ENCODE results near the gene GRIN3A.
"Not testable (repeated sequence)": the region's sequence is repeated elsewhere in the genome, so short reads cannot be mapped to it uniquely, and the experiment has no call there.

GRIN3A gene

DNA sequence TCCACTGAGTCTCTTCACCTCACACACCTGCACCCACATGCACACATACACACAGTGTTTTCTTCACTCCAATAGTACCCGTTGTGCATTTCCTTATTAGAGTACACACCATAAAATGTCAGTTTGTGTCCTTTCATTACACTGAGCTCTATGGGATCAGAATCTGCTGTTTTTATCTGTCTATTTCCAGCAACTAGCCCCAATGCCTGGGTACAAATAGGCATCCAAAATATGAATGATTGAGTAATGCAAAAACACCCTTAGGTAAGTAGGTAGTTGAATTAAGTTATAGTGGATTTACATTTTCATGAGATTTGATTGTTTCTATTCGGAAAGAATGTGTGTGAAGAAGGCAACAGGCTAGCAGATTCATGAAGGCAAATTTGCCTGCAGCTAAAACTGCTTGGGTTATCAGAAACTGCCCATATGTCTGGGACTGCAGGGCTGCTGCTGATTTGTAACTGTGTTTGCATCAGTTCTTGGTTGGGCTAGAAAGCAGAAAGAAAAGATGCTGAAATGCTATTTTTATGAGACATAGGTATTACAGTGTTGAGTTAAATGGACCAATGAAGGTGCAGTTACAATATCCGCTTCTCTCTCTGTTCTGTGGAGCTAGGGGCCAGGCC lies 170.6 kb downstream of the GRIN3A start:
- TF ChIP-seq POLR2A (IDR thresholded peaks at IDR 0.05; ENCODE audit: low read depth, low read length) = no peak

DNA sequence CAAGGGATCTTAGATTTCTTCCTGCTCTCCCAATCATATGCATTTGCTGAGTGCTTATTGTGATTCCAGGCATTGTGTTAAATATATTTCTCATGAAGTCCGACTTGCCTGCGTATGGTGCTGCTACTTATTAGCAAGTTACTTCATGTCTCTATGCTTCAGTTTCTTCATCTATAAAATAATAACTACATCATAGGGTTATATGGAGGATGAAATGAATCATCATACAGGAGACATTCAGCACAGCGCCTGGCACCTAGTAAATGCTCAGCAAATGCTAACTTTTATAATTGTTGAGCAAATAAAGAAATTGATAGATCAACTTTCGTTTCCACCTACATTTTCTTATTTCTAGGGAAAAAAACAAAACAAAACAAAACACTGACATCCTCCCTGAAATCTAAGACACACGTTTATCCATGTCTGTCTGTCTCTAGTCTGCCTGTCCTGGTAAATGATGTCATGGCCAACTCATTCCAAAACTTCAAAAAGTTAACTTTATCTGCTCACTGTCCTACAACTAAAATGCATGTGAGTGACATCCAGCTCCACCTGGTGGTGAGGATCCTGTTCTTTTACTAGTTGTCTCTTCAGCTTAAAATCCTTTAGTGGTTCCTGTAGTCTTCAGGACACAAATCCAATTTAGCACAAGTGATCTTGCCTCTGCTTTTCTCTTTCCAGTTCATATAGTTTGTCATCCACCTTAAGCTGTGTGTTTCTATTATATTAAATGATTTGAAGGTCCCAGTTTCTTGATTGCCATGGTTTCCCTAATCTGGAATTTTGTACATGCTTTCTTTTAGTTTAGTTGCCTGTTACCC lies 171.3 kb downstream of the GRIN3A start:
- FAIRE-seq (peak; percentile 83), DNase-seq (ENCODE audit: insufficient read length, low spot score) (peak; percentile 27)
- TF ChIP-seq POLR2A (IDR thresholded peaks at IDR 0.05; ENCODE audit: low read depth, low read length) = no peak

More for the DNA sequence above, 170.6 kb downstream of the GRIN3A start:
- FAIRE-seq (peak; percentile 33), DNase-seq (ENCODE audit: insufficient read length, low spot score) (no peak)

DNA sequence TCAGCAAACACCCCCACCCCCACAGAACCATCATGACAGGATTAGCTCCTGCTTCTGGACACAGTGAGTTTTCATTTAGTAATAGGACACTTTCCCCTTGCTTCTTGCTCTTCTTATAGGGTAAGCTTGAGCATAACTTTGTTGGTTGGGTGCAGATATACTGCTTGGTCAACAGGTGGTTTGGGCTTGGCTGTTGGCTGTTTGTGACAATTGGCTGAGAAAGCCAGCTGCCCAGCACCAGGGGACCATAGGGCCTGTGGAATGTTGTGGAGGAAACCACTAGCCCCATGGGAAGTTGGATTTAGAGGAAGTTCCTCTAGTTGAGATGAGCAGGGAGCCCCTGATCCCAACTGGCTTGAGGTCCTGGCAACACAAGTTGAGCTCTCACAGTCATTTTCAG lies 174.2 kb downstream of the GRIN3A start:
- DNase-seq (ENCODE audit: insufficient read length, low spot score) = no peak
- no peak for FAIRE-seq
- no peak for TF ChIP-seq POLR2A (IDR thresholded peaks at IDR 0.05; ENCODE audit: low read depth, low read length)

DNA sequence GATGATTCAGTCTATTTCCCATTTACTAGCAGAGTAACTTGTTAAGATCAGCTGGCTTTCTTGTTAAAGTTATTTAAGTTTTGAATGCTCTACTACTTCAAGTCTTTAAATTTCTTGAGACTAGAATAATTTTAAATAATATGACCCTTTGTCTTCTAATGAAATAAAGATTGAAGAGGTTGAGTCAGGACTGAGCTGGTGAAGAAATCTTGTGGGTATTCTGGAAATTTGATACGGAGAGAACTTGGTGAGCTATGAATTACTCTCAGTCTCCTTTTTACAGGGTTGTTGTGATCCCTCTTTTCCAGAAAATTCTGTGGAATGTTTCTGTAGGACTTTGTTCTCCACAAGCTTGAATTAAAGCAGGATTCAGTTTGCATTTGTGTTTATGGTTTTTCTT lies 175.5 kb downstream of the GRIN3A start:
- no peak for FAIRE-seq
- no peak for TF ChIP-seq POLR2A (IDR thresholded peaks at IDR 0.05; ENCODE audit: low read depth, low read length)

DNA sequence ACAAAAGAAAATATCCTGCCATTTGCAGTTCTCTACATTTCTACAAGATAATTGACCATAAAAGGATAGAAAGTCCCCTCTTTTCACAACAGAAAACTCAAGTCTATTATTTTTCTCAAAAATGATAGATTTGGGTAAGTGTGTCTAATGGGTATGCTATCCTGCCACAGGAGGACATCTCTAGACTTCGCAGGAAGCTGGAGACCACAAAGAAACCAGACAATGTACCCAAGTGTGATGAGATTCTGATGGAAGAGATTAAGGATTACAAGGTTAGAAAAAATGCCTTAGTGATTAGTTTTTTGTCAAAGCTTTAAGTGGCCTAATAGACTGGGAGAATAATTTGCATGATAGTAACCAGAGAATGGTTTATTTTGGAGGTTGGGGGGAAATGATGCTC lies 176.7 kb downstream of the GRIN3A start:
- TF ChIP-seq POLR2A (IDR thresholded peaks at IDR 0.05; ENCODE audit: low read depth, low read length) = no peak
- DNase-seq (ENCODE audit: insufficient read length, low spot score) = no peak
- peak; percentile 50 for FAIRE-seq

More for the DNA sequence above, 175.5 kb downstream of the GRIN3A start:
- DNase-seq (ENCODE audit: insufficient read length, low spot score) = no peak

DNA sequence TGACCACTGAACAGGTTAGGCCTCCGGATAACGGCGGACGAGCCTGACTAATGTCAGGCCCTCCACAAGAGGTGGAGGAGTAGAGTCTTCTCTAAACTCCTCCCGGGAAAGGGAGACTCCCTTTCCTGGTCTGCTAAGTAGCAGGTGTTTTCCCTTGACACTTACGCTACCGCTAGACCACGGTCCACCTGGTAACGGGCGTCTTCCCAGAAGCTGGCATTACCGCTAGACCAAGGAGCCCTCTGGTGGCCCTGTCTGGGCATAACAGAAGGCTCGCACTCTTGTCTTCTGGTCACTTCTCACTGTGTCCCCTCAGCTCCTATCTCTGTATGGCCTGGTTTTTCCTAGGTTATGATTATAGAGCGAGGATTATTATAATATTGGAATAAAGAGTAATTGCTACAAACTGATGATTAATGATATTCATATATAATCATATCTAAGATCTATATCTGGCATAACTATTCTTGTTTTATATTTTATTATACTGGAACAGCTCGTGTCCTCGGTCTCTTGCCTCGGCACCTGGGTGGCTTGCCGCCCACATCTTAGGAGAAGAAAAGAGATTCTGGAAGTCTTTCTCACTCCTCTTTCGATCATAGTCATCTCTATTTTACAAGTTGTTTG lies 188.9 kb downstream of the GRIN3A start:
- DNase-seq (ENCODE audit: insufficient read length, low spot score); FAIRE-seq: not testable (repeated sequence)

DNA sequence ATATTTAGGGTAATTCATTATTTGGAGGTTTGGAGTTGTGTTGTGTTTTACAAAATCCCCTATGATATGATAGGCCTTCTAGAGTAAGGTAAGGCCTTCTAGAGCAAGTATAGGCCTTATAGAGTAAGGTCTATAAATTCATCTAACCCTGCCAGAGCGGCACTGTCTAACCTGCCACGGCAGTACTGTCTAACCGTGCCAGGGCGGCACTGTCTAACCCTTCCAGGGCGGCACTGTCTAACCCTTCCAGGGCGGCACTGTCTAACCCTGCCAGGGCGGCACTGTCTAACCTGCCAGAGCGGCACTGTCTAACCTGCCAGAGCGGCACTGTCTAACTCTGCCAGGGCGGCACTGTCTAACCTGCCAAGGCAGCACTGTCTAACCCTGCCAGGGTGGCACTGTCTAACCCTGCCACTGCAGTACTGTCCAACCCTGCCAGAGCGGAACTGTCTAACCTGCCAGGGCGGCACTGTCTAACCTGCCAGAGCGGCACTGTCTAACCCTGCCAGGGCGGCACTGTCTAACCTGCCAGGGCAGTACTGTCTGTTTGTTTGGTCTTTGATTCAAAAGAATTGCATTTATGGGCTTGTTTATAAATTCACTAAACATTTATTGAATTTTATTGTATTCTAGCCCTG lies 195.2 kb downstream of the GRIN3A start:
- DNase-seq (ENCODE audit: insufficient read length, low spot score) (no peak), FAIRE-seq (no peak)
- no peak for TF ChIP-seq POLR2A (IDR thresholded peaks at IDR 0.05; ENCODE audit: low read depth, low read length)

DNA sequence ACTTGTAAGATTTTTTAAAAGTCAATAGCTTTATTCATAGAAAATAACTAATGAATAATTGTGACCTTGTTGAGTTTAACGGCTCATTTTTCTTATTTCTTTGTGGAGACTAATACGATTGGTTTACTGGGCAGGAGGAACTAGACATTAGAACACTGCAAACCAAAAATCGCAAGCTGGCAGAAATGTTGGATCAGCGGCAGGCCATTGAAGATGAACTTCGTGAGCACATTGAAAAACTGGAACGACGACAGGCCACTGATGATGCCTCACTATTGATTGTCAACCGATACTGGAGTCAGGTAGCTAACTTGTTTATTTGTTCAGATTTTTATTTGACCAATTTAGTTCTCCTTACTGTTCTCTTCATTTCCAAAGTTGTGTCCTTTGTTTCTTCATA lies 198.4 kb downstream of the GRIN3A start:
- FAIRE-seq (peak; percentile 33), DNase-seq (ENCODE audit: insufficient read length, low spot score) (no peak)
- TF ChIP-seq POLR2A (IDR thresholded peaks at IDR 0.05; ENCODE audit: low read depth, low read length) = no peak

DNA sequence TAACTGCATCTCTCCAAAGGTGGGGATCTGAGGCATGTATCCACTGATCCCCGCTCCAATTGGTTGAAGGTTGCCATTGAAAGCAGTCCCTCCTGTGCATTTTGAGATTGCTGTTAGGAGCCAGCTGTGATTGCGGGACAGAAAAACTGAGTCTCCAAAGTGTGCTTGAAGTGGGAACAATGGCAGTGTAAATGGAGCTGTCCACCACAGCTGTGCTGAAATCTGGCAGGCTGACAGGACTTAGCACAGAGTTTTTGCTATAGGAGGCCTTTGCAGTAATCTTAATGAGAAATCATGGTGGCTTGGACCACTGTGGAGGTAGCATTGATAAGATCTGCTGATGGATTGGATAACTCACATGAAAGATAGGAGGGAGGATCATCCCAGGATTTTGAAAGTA lies 201.5 kb downstream of the GRIN3A start:
- FAIRE-seq (no peak), DNase-seq (ENCODE audit: insufficient read length, low spot score) (no peak)
- TF ChIP-seq POLR2A (IDR thresholded peaks at IDR 0.05; ENCODE audit: low read depth, low read length) = no peak

DNA sequence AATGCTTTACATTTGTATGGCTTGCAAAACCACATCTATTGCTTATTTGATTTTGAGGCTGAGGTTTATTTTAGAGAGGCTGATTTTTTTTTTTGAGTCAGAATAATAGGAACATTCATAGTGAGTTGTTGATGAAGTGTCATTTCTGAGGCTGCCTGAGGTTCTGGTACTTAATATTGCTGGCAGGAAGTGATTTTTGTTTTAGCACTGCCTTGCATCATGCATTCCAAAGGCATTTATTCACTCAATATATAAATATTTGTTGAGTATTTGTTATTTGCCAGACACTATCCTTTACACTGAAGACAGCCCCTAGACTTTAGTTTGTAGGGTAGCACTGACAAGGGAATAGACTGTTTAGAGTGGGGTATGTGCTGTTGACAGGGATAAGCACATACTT lies 202.1 kb downstream of the GRIN3A start:
- no peak for DNase-seq (ENCODE audit: insufficient read length, low spot score)

DNA sequence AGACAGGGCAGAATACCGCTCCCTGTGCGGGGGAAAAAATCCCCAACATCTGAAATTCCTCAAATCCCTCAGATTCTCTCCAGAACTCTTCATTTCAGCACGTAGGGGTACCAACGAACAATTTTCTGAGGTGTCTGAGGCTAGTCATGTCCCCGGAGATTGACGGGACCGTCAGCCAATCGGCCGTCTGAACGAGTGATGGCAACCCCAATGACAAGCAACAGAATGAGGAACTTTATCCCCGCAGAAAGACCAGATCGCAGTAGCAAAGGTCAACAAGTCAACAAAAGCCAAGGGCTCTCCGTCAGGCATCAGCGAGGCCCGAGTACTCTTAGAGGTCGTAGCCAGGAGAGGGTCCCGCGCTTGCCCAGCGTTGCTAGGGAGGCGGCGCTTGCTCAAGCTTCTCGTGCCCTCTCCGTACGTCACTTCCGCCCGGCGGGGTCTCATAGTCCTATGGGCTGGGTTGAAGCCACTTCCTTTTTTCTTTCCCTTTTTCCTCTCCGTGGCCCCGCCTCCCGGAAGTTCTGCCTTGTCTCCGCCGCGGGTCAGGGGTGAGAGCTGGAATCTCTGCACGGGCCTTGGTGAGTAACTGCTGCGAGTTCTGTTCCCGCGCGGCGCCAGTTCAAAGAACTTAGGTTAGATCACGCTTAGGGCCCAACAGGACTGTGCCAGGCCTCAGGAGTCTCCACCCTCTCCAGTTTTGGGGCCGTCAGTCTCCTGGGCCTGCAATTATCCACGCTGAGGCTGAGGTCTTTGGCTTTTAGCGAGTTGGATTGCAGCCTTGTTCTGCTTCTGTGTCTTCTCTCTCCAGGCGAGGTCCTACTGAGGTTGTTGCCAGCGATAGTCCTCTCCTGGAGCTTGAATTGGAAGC lies 204.9 kb downstream of the GRIN3A start, which contains the start of gene RNF20:
Gene RNF20 (plus strand): TSS at position 520 of the 871 bp plus-strand sequence. CDS start 1,571 bp downstream, outside the sequence.
- peak; percentile 52; the same call in 1 of the 2 replicates for TF ChIP-seq POLR2A (IDR thresholded peaks at IDR 0.05; ENCODE audit: low read depth, low read length)
- FAIRE-seq (peak; percentile 93), DNase-seq (ENCODE audit: insufficient read length, low spot score) (peak; percentile 94)

More for the DNA sequence above, 202.1 kb downstream of the GRIN3A start:
- FAIRE-seq = no peak
- no peak for TF ChIP-seq POLR2A (IDR thresholded peaks at IDR 0.05; ENCODE audit: low read depth, low read length)

DNA sequence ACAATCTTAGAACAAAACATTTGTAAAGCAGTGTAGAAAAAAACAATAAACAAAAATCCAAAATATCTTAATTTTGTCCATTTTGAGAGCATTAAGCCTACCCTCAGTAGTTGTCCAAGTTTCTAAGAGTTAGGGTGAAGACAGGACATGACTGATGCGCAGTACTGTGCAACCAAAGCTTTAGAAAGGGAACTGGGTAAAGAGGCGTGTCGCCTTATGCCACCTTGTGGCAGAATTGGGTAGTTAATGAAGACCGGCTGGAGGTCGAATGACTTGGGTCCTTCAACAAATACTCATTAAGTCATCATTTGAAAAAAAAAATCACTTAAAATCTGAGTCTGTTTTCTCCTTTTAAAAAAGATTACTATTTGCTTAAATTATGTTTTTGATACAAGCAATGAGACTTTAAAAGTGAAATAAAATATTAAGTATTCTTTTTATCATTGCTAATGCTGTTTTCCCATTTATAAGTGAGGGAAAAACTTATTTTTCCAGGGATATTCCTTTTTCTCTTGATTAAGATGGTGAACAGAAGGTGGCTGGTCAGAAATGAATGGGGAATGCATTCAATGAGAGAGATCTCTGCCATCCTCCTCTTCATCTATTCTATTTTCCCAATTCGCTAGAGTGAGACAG lies 208.3 kb downstream of the GRIN3A start:
- FAIRE-seq (peak; percentile 91), DNase-seq (ENCODE audit: insufficient read length, low spot score) (peak; percentile 24)
- no peak for TF ChIP-seq POLR2A (IDR thresholded peaks at IDR 0.05; ENCODE audit: low read depth, low read length)

DNA sequence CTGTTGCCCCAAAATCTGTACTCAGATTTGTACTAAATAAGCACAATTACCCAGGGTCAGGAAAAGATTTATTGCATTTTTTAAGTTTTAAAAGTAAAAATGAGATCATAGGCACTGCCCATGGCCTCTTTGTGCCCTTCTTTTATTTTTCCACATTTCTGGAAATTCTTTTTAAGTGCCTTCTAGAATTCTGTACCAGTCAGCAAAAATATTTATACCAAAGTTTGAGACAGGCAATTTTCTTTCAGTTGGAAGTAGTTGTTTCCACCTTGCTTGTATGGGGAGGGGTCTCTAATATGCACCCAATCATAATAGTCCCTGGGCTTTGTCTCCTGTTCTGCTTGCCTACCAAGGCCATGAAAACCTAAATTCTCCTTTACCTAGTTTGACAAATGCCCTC lies 210.4 kb downstream of the GRIN3A start:
- no peak for TF ChIP-seq POLR2A (IDR thresholded peaks at IDR 0.05; ENCODE audit: low read depth, low read length)

More for the DNA sequence above, 210.4 kb downstream of the GRIN3A start:
- FAIRE-seq (no peak), DNase-seq (ENCODE audit: insufficient read length, low spot score) (no peak)

All from H54 (cell line).